RWPE1 (cell line): ENCODE results near the gene SCNN1B.
A peak's percentile ranks its signal among the peaks of the same experiment; 100 is the strongest.

ENCODE experiments used
- CTCF ChIA-PET: fragments of 350-600 bp; sonication (Branson Sonifier 250); formaldehyde crosslinking; extraction: SDS; loops from one replicate; lab custom pipeline; 2021; lab: Yijun Ruan, JAX
- POLR2A ChIA-PET: fragments of 400-600 bp; formaldehyde crosslinking; extraction: SDS; loops from one replicate; lab custom pipeline; 2020; ENCODE audit warnings: antibody characterized with exemption; ENCODE audit not compliant: low non-redundant PET; lab: Yijun Ruan, JAX
- DNase-seq: peaks from one replicate; pipeline ENCODE4 v3.0.0; 2012; ENCODE audit warnings: low spot score
- H3K27ac ChIP-seq: fragments of 450-650 bp; 2 replicates; pipeline ENCODE4 v1.5.1; 2017
- CTCF ChIP-seq: fragments of 450-650 bp; conservative IDR thresholded peaks from 2 replicates; pipeline ENCODE4 v1.5.1; 2017; ENCODE audit warnings: low read depth, mild to moderate bottlenecking

The SCNN1B gene

DNA sequence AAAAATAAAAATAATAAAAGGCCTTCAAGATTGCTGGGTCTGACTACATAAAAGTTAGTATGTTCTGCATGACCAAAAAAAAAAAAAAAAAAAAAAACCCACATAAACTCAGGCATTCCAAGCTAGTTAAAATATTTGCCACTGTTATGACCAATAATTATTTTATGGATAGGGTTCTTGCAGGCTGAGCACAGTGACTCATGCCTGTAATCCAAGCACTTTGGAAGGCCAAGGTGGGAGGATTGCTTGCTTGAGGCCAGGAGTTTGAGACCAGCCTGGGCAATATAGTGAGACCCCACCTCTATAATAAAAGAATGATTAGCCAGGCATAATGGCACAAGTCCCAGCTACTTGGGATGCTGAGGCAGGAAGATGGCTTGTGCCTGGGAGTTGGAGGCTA, 8.1 kb downstream of the SCNN1B start:
- no peak for TF ChIP-seq CTCF
- POLR2A ChIA-PET = interaction anchor here (0.6 kb wide), 3 partner anchors 20 to 60 kb away, joined by 3 to 6 read pairs (median 4); no protein-coding TSS in a partner anchor
- CTCF ChIA-PET = interaction anchor here (0.6 kb wide), 2 partner anchors 14 to 84 kb away, joined by 3 read pairs; no protein-coding TSS in a partner anchor

GRCh38 chr16:23310744-23311143, 8.6 kb downstream of the SCNN1B start:
- no peak for DNase-seq
- TF ChIP-seq CTCF = no peak
- CTCF ChIA-PET = interaction anchor here (0.6 kb wide), 1 partner anchor 13 kb away, joined by 3 read pairs; no protein-coding TSS in a partner anchor
- POLR2A ChIA-PET = no interaction called here
- no peak overlapping the region for H3K27ac ChIP-seq

More for the DNA sequence above, 8.1 kb downstream of the SCNN1B start:
- H3K27ac ChIP-seq = no peak overlapping the region
- no peak for DNase-seq

- CTCF ChIA-PET = no interaction called here
- H3K27ac ChIP-seq = no peak overlapping the region
- TF ChIP-seq CTCF = no peak
- POLR2A ChIA-PET = no interaction called here
- no peak for DNase-seq
Observed at GRCh38 chr16:23316232-23316631, 14.1 kb downstream of the SCNN1B start.

DNA sequence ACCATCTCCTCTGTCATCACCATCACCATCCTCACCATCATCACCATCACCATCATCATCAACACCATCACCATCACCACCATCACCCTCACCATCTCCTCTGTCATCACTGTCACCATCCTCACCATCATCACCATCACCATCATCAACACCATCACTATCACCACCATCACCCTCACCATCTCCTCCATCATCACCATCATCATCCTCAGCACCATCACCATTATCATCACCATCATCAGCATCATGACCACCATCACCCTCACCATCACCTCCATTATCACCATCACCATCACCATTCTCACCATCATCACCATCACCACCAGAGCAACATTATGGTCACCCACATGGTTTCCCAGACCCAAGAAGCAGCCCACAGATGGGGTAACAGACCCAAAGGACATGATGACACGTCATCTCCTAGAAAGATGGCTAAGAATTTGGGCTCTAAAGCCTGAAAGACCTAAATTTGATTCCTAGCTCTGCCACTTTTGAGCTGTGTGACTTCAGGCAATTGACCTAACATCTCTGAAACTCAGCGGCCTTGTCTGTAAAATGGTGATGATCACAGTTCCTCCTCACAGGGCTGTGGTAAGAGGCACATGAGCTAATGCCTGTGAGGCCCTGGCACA, 14.6 kb downstream of the SCNN1B start:
- no peak for TF ChIP-seq CTCF
- no peak for DNase-seq
- no peak overlapping the region for H3K27ac ChIP-seq
- POLR2A ChIA-PET = no interaction called here
- CTCF ChIA-PET = interaction anchor here (0.7 kb wide), 1 partner anchor 117 kb away, joined by 3 read pairs; no protein-coding TSS in a partner anchor

- POLR2A ChIA-PET = no interaction called here
Observed at GRCh38 chr16:23317266-23317661, 15.2 kb downstream of the SCNN1B start.

DNA sequence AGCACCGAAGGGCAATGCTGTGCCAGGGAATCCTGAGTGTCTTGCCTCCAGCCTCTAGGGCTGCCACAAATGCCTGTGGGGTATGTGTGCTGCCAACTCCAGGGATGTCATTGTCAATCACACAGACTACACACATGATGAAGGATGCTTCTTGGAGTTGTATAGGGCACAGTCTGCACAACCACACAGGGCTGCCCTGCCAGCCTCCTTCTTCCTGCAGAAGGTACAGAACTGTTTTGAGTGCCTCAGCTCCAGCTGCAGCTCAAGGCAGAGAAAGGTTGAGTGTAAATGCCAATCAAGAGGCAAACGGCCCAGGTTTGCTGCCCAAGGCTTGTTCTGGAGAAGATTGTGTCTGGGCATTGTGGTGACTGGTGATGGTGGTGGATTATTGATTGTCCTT, 15.6 kb downstream of the SCNN1B start:
- ChIA-PET POLR2A (no interaction called here), CTCF (interaction anchor here (0.5 to 0.7 kb wide), 3 partner anchors 116 to 932 kb away, joined by 3 read pairs; no protein-coding TSS in a partner anchor)
- peak overlapping the region; percentile 4; the same call in 1 of the 2 replicates for H3K27ac ChIP-seq
- no peak for DNase-seq
- no peak for TF ChIP-seq CTCF

More at GRCh38 chr16:23317266-23317661, 15.2 kb downstream of the SCNN1B start:
- no peak for DNase-seq
- CTCF ChIA-PET = interaction anchor here (0.7 kb wide), 1 partner anchor 117 kb away, joined by 3 read pairs; no protein-coding TSS in a partner anchor
- TF ChIP-seq CTCF = no peak
- H3K27ac ChIP-seq = peak overlapping the region; percentile 4; the same call in 1 of the 2 replicates
